CD14-positive monocyte (primary cell): ENCODE data around the gene ARHGEF16. TPM values are rescaled to one million over a fixed set of nuclear protein-coding genes. Genes with fewer than 3 reads are reported as not detected.

Source experiments
- DNase-seq, 3 donors: peaks; one replicate each; pipeline ENCODE4 v3.0.0-alpha.2; 2011 to 2022
- H2AFZ ChIP-seq: 2 replicates; pipeline ENCODE4 v1.6.0; 2012; ENCODE audit warnings: mild to moderate bottlenecking, low read depth, low read length, inconsistent platforms; ENCODE audit not compliant: insufficient read depth, poor library complexity, severe bottlenecking
- H3K27ac ChIP-seq, 2 donors: 1 replicate in 1 of 2; 2 replicates in 1 of 2; pipeline ENCODE4 v1.5.1; 2012 to 2013; ENCODE audit warnings: low read length in 2 of 2, control low read depth in 1 of 2, inconsistent platforms in 1 of 2, low read depth in 1 of 2, mild to moderate bottlenecking in 1 of 2
- H3K27me3 ChIP-seq, 2 donors: one replicate each; pipeline versions ENCODE4 v1.6.0 to v1.6.1; 2011 to 2013; ENCODE audit warnings: low read length in 2 of 2; ENCODE audit not compliant: control insufficient read depth in 2 of 2, insufficient read depth in 2 of 2
- H3K36me3 ChIP-seq, 2 donors: replicated peaks in 1 of 2; 1 replicate in 1 of 2; 2 replicates in 1 of 2; pipeline versions ENCODE4 v1.5.1 to v1.6.1; 2012 to 2013; ENCODE audit warnings: low read length in 2 of 2, control low read depth in 1 of 2, inconsistent platforms in 1 of 2, mild to moderate bottlenecking in 1 of 2; ENCODE audit not compliant: insufficient read depth in 2 of 2, control insufficient read depth in 1 of 2
- H3K4me1 ChIP-seq, 2 donors: 1 replicate in 1 of 2; 2 replicates in 1 of 2; pipeline versions ENCODE4 v1.5.1 to v1.6.1; 2012 to 2013; ENCODE audit warnings: low read length in 2 of 2, control low read depth in 1 of 2, inconsistent platforms in 1 of 2, mild to moderate bottlenecking in 1 of 2, moderate library complexity in 1 of 2; ENCODE audit not compliant: insufficient read depth in 2 of 2, control insufficient read depth in 1 of 2
- H3K4me2 ChIP-seq: replicated peaks from 2 replicates; pipeline ENCODE3; 2012; ENCODE audit warnings: low read length, moderate library complexity, mild to moderate bottlenecking; ENCODE audit not compliant: poor library complexity, severe bottlenecking; ENCODE audit errors: extremely low read depth
- H3K4me3 ChIP-seq, 3 experiments: fragments of 200-600 bp in 1 of 3; sonication (generic) in 1 of 3; replicated peaks in 1 of 3; 1 replicate in 2 of 3; 2 replicates in 1 of 3; pipeline ENCODE4 v1.5.1; 2011 to 2013; ENCODE audit warnings: low read length in 3 of 3, mild to moderate bottlenecking in 3 of 3, control low read depth in 2 of 3, low read depth in 2 of 3, inconsistent platforms in 1 of 3, moderate library complexity in 1 of 3
- H3K79me2 ChIP-seq: 2 replicates; pipeline ENCODE4 v1.6.0; 2012; ENCODE audit warnings: mild to moderate bottlenecking, control low read depth, inconsistent platforms, low read length, moderate library complexity; ENCODE audit not compliant: insufficient read depth
- H3K9ac ChIP-seq: 2 replicates; pipeline ENCODE4 v1.6.0; 2017; ENCODE audit warnings: low read length, mild to moderate bottlenecking; ENCODE audit not compliant: insufficient read depth, poor library complexity, severe bottlenecking
- H3K9me3 ChIP-seq, 2 donors: replicated peaks in 1 of 2; 1 replicate in 1 of 2; 2 replicates in 1 of 2; pipeline versions ENCODE4 v1.5.1 to v1.6.1; 2012 to 2013; ENCODE audit warnings: low read length in 2 of 2, control low read depth in 1 of 2; ENCODE audit not compliant: control insufficient read depth in 1 of 2, insufficient read depth in 1 of 2
- H4K20me1 ChIP-seq: 2 replicates; pipeline ENCODE4 v1.6.0; 2012; ENCODE audit warnings: mild to moderate bottlenecking, low read length, control low read depth, moderate library complexity; ENCODE audit not compliant: insufficient read depth
- H3K27ac Mint-ChIP-seq, 7 donors: one replicate each; pipeline ENCODE4 v1.8.0; 2020; ENCODE audit warnings: mild to moderate bottlenecking in 7 of 7, mixed read lengths in 7 of 7, moderate library complexity in 6 of 7, inconsistent platforms in 2 of 7
- H3K27me3 Mint-ChIP-seq, 3 donors: one replicate each; pipeline ENCODE4 v1.8.0; 2021 to 2022; ENCODE audit warnings: low read depth in 3 of 3, mild to moderate bottlenecking in 3 of 3, mixed read lengths in 3 of 3, moderate library complexity in 3 of 3, inconsistent platforms in 1 of 3
- H3K36me3 Mint-ChIP-seq, 2 donors: one replicate each; pipeline ENCODE4 v1.8.0; 2020; ENCODE audit warnings: mixed read lengths in 2 of 2, inconsistent platforms in 1 of 2, mild to moderate bottlenecking in 1 of 2
- H3K4me1 Mint-ChIP-seq: one replicate; pipeline ENCODE4 v1.8.0; 2020; ENCODE audit warnings: mild to moderate bottlenecking, mixed read lengths
- H3K4me3 Mint-ChIP-seq, 2 donors: one replicate each; pipeline ENCODE4 v1.8.0; 2020; ENCODE audit warnings: mild to moderate bottlenecking in 2 of 2, mixed read lengths in 2 of 2, moderate library complexity in 1 of 2
- H3K9me3 Mint-ChIP-seq, 7 donors: one replicate each; pipeline ENCODE4 v1.8.0; 2020 to 2022; ENCODE audit warnings: mixed read lengths in 7 of 7, mild to moderate bottlenecking in 6 of 7, moderate library complexity in 6 of 7, inconsistent platforms in 2 of 7
- CTCF ChIP-seq: fragments of 200-600 bp; IDR thresholded peaks from one replicate; pipeline ENCODE4 v1.8.0; 2022; ENCODE audit warnings: antibody characterized with exemption, mild to moderate bottlenecking
- WGBS: methylation state at CpG from one replicate; pipeline ENCODE4 v1.1.5; 2013; ENCODE audit warnings: missing lambda C conversion rate; ENCODE audit not compliant: insufficient coverage; 5-methylcytosine and 5-hydroxymethylcytosine counted together
- intact Hi-C, 2 donors: fragments of 100-400 bp; cut with micrococcal nuclease; formaldehyde crosslinking; loops; one replicate each; pipeline versions ENCODE4 v1.15.0 to v1.15.1; 2023
- polyA plus RNA-seq, 3 donors: library from polyadenylated mRNA; depleted of rRNA in 1 of 3; unstranded in 2 of 3; stranded (reverse) in 1 of 3; fragments of 300-500 nt in 2 of 3; fragments of >200 nt in 1 of 3; fragmentation: Illumina TruSeq in 2 of 3; gene quantifications; 1 replicate in 2 of 3; 2 replicates in 1 of 3; pipeline ENCODE4 v1.2.3, GENCODE V29; 2012 to 2021

Gene ARHGEF16
- polyA plus RNA-seq, 3 donors: not detected

- H3K27me3 Mint-ChIP-seq: peaks cover 11 to 34% (median 32%) of the 10 kb centered on the region in 3 donors
- TF ChIP-seq CTCF: no peak
- no peaks in the 10 kb centered on the region for H3K9me3 Mint-ChIP-seq
- no peaks in the 10 kb centered on the region for H3K36me3 Mint-ChIP-seq
- Histone ChIP-seq H3K79me2 (no peaks in the 10 kb centered on the region), H3K9ac (no peak overlapping the region), H3K27ac (no peak overlapping the region), H3K36me3 (no peaks in the 10 kb centered on the region), H3K4me2 (no peak overlapping the region), H2AFZ (no peak overlapping the region), H3K9me3 (no peaks in the 10 kb centered on the region), H3K4me3 (no peak overlapping the region), H3K4me1 (peaks cover 7 to 13% of the 10 kb centered on the region in 2 donors), H3K27me3 (peaks cover 5 to 17% of the 10 kb centered on the region in 2 donors), H4K20me1 (no peaks in the 10 kb centered on the region)
- H3K4me3 Mint-ChIP-seq: no peak overlapping the region
- H3K27ac Mint-ChIP-seq: no peak overlapping the region
- DNase-seq: no peak
- intact Hi-C loops: no loop called here
- 50% methylated on average over 13 of the region's 18 CpGs for whole genome bisulfite sequencing
- peaks cover 6% of the 10 kb centered on the region for H3K4me1 Mint-ChIP-seq
Measured at GRCh38 chr1:3457910-3458883, 3.7 kb downstream of the ARHGEF16 start.

GRCh38 chr1:3459051-3459908 lies 4.8 kb downstream of the ARHGEF16 start:
- H3K79me2 ChIP-seq: no peaks in the 10 kb centered on the region
- peaks cover 0 to 7% of the 10 kb centered on the region in 2 donors for H3K27me3 ChIP-seq
- no peak overlapping the region for H3K9ac ChIP-seq
- H2AFZ ChIP-seq: no peak overlapping the region
- no peak overlapping the region for H3K4me3 ChIP-seq
- intact Hi-C loops: no loop called here
- DNase-seq: no peak
- H3K36me3 ChIP-seq: no peaks in the 10 kb centered on the region
- H4K20me1 ChIP-seq: no peaks in the 10 kb centered on the region
- no peak for TF ChIP-seq CTCF
- Mint-ChIP-seq H3K4me1 (peaks cover 4% of the 10 kb centered on the region), H3K4me3 (peak overlapping the region in 1 of 2 donors; percentile 33), H3K27ac (no peak overlapping the region), H3K36me3 (no peaks in the 10 kb centered on the region), H3K27me3 (peaks cover 8 to 26% (median 21%) of the 10 kb centered on the region in 3 donors), H3K9me3 (no peaks in the 10 kb centered on the region)
- no peaks in the 10 kb centered on the region for H3K9me3 ChIP-seq
- WGBS: 92% methylated on average over 19 of the region's 24 CpGs
- no peak overlapping the region for H3K27ac ChIP-seq
- peaks cover 3 to 7% of the 10 kb centered on the region in 2 donors for H3K4me1 ChIP-seq
- H3K4me2 ChIP-seq: no peak overlapping the region
